Measurements from ENCODE around the gene UBR3.
"Not testable (repeated sequence)": the region's sequence is repeated elsewhere in the genome, so short reads cannot be mapped to it uniquely, and the experiment has no call there.

The UBR3 gene

DNA sequence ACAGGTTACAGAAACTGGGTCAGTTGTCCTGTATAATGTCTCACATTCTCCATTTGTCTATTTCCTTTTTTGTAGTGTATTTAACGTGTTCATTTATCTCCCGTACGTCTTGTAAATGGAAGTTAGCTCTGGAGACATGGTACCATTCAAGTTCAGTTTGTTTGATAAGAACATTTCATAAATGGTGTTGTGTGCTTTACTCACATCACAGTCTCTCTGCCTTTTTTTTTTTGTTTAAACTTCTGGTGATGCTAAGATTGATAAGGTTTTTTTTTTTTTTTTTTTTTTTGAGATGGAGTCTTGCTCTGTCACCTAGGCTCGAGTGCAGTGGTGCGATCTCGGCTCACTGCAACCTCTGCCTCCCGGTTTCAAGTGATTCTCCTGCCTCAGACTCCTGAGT is 41.7 kb downstream of the UBR3 start:
- no peak for DNase-seq

DNA sequence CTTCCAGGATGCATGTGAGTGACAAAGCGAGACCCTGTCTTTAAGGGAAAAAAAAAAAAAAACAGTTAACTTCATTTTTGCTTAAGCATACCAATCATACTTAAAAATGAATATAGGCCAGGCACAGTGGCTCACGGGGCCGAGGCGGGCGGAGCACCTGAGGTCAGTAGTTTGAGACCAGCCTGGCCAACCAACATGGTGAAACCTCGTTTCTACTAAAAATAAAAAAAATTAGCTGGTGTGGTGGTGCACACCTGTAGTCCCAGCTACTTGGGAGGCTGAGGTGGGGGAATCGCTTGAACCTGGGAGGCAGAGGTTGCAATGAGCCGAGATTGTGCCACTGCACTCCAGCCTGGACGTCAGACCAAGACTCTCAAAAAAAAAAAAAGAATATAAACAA is 44.1 kb downstream of the UBR3 start:
- not testable (repeated sequence) for DNase-seq

DNA sequence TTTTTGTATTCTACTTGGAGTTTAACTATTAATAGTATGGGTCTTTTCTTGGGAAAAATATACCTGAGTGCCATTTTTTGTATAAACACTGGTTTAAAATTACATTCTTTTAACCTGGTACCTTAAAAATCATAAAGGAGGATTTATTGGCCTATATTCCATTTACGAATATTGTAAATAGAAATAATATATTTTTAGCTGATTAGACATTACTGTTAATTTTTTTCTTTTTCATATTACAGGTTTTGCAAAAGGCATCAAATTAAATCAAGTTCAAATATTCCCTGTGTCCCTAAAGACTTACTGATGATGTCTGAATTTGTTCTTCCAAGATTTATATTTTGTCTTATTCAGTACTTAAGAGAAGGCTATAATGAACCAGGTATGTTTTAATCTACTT is 44.7 kb downstream of the UBR3 start:
- no peak for DNase-seq

DNA sequence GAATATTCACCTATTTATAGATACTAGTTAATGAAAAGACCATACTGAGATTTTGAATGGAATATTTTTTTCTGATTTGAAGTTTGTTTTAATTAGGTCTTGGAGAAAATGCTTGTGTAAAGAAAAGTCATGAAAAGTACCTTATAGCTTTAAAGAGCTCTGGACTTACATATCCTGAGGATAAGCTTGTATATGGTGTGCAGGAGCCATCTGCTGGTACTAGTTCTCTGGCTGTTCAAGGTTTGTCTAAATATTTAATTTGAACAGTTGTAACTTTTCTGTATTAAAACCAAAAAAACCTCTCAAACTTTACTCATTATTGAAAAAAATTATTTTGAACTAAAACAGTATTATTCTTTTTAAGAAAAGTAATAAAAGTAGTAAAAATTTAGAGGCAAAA is 50.1 kb downstream of the UBR3 start:
- DNase-seq = no peak

DNA sequence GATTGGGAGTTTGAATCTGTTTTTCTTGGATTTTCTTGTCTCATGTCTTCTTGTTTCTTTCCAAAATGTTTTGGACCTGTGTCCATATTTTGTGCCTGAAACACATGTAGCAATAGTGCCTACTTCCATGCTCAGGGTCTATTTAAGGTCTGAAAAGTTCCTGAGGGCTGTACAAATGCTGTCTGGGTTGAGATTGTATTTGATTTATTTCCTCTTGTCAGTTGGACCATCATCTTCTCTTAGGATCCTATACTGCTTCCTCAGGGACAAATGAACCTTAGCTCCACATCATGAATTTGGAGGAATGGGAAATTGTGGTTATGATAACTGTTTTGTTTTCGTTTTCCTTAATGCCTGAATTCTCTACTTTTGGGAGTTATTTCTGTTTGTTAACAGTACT is 59.9 kb downstream of the UBR3 start:
- DNase-seq = no peak

DNA sequence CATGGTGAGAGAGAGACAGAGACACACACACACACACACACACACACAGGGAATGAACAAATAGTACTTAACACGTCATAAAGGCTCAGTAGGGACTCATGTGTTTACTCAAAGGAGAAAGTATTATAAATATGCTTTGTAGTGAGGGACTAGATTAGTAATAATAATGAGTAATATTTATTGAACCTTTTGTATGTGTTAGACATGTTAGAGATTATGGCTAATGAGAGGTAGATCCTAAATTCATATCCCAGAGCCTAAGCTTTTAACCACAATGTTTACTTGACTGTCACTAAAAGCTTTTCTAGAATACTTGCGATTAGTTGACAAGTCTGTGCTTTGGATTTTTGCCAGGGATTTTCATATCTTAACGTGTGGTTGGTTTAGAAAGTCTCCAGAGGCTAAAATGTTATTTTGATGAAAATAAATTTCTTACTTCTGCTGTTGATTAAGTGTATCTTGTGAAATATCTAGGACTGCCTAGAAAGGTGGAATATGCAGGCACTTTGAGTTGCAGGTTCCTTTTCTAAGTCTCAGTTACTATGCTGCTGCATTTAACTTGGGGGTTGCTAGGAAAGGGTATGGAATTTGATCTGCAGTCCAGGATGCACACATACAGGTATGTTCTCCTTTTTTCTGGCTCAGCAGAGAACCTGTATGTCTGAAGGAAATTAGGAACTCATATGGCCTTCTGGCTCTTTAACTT is 64.5 kb downstream of the UBR3 start:
- no peak for DNase-seq

DNA sequence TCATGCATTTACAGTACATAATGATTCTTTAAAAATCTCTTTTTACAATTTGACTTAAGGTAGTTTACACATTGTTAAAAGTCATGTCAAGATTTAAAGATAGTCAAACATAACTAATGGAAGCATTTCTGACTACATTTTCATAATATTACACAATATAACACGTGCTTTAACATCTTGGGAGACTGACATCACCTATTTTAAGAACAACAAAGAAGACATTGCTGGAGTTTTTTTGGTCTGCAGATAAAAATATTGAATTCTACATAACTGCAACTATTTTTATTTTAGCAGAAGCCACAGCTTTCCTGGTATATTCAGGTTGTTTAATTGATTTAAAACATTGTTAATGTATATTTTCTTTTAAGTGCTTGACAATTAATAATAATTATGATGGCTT is 65.7 kb downstream of the UBR3 start:
- DNase-seq = no peak

DNA sequence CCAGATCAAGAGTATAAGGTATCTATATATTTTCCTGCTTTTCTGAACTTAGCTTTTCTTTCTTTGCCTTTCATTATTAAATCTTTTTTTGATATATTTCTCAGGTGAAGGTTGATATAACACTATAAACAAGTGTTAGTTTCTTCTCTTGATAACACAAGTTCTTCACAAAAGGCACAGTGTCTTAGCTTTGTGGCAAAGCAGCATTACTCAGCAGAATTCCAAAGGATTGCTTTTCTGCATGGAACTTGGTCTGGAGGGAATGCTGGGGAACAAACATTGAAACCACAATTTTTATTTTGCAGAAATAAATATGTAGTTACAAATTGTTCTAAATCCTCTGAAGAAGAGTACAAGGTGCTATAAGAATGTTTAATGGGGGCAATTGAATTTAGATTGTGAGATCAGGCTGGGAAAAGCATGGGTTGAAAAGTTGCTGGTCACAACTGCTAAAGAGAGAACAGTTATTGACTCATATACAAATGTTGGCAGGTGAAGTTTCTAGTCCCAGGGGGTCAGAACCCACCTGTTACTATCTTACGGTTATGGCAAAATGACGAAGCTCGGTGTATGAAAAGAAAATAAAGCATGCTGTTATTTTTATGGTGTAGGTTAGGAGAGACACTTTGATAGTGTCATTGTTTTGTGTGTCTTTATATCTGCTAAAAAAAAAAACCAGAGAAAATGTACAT is 68.2 kb downstream of the UBR3 start:
- DNase-seq = no peak

DNA sequence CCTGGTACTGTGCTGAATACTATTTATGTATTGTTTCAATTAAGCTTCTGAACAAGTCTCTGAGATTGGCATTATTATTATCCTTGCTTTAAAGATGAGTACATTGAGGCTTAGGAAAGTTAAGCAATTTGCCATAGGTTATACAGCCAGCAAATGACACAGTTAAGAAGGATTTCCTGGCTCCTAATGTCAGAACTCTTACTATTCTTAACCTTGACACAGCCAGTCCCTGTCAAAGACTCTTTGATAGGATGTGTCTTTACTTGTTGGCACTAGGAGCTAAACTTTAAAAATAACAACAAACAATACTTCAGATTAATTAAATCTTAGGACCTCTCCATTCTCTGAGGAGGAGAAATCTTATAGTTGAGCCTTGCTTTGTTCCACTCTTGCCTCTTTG is 70.6 kb downstream of the UBR3 start:
- DNase-seq = no peak

DNA sequence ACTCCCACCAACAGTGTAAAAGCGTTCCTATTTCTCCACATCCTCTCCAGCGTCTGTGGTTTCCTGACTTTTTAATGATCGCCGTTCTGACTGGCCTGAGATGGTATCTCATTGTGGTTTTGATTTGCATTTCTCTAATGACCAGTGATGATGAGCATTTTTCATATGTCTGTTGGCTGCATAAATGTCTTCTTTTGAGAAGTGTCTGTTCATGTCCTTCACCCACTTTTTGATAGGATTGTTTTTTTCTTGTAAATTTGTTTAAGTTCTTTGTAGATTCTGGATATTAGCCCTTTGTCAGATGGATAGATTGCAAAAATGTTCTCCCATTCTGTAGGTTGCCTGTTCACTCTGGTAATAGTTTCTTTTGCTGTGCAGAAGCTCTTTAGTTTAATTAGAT is 72.8 kb downstream of the UBR3 start:
- not testable (repeated sequence) for DNase-seq

DNA sequence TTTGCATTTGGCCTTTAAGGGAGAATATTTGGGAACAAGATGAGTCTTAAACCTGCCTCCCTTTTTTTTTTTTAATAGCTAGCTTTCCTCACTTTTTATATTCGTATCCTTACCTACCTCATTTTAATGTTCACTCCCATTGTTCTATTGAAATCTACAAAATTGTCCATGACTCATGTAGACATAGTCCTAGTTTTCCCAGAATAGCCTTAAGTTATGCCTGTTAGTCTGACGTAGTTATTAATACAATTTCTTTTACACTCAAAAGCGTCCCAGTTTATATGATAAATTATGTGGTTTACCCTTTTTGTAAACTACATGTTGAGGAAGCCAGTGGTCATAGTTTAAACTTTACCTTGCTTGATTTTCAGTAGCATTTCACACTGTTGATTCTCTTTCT is 73.4 kb downstream of the UBR3 start:
- DNase-seq = no peak

DNA sequence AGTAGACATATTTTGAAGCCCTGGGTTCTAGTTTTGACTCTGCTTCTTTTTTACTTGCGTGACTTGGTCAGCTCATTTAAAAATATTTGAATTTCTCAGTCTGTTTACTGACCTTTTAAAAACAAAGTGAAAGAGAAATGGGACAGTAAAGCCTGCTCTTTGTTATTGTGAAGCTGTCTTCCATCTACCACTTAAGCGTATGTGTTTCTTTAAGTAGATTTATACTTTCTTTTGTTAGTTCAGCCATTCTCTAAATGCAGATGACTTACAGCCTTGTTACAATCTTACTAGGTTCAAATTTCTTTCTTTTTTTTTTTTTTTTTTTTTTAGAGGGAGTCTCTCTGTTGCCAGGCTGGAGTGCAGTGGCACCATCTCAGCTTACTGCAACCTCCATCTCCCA is 79.5 kb downstream of the UBR3 start:
- DNase-seq = no peak

DNA sequence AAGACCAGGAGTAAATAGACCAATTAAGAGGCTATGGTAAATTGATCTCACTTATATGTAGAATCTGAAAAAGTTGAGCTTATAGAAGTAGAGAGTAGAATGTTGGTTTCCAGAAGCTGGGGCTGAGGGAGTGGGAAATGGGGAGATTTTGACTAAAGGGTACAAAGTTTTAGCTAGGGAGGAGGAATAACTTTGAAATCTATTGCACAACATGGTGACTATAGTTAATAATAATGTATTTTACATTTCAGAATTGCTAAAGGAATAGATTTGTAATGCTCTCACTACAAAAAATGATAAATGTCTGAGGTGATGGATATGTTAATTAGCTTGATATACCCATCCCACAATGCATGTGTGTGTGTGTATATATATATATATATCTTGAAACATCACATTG is 82.1 kb downstream of the UBR3 start:
- DNase-seq = no peak

DNA sequence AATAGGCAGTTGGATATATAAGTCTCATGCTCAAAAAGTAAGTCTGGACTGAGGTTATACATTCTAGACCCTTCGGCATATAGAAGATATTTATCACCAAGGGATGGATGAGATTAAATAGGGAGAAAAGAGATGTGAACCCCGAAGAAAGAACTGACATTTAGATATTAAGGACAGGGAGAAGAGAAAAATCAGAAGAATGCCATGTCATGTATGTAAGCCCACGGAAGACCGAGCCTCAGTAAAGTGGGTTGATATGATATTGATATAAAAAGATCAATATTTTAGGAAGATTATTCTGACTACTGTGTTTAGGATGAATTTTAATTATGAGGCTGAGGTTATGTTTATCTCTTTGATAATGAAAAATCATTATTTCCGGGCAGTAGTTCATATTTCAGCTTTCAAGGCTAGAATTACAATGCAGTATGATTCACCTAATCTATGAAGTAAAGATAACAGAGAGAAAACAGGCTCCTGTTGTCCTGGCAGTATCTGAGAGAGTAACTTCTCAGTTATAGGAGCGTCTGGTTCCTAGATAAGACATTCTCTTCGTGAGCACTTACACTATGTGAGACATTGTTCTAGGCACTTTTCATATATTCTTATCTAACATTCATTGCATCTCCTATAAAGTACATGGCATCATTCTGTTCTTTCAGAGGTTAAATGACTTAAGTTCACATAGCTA is 83.0 kb downstream of the UBR3 start:
- no peak for DNase-seq

DNA sequence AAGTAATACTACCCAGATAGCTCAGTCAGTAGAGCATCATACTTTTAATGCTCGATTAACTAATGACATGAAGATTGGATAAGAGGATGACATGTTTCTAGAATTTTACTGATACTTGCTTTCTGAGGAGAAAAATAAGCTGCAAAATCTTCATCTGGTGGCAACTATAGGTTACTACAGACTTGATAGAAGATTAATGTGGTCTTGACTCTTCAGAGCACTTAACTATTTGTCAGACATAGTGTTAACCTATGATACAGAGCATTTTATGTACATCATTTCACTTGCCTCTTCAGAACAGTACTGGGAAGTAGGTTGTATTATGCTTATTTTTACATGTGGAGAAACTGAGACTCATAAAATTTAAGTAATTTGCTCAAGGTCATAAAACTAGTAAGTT is 83.9 kb downstream of the UBR3 start:
- no peak for DNase-seq

DNA sequence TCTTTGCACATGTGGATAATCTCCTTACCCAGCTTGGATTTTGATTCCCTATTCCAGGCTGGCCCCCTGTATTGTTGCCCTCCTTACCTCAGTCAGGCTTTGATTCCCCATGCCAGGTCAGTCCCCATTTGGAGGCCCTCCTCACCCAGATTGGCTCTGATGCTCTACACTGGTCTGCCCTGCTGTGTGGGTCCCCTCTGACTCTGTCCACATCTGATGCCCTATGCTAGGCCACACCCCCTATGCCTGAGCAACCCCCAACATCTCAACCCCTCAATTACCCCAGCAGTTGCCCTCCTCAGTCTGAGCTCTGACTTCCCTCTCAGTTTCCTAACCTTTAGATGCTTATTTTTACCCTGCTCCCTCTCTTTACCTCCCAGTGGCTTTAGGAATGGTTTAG is 89.4 kb downstream of the UBR3 start:
- DNase-seq = no peak

DNA sequence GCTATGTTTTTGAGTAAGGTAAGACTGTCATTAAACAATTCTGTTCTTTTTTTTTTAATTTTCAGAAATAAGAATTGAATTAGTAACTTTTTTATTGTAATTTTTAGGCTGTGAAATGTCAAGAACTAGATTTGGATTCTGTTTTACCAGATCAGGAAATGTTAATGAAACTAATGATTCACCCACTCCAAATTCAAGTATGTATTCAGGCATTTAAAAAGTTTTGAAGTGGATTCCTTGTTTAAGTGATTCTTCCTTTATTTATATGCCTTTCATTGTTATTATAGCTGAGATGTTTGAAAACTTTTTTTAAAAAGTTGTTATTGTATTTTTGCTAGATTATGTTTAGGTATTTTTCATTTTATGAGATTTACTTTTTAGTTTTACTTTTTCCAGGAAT is 96.7 kb downstream of the UBR3 start:
- no peak for DNase-seq

DNA sequence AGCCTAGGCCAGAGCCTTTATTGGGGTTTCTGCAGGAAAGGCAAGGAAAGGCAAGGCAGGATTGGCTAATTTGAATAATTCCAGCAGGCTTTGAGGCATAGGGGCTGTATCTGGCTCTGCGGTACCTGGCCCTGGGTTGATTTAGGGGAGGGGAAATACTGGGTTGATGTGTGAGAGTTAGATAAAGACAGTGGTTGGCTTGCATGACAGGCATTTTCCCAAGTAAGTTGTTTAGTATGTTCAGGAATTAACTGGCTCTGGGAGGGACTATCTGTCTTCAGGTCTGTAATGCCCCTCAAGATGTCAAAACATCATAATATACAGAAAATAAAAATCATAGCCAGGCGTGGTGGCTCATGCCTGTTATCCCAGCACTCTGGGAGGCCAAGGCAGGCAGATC is 98.7 kb downstream of the UBR3 start:
- DNase-seq = no peak

DNA sequence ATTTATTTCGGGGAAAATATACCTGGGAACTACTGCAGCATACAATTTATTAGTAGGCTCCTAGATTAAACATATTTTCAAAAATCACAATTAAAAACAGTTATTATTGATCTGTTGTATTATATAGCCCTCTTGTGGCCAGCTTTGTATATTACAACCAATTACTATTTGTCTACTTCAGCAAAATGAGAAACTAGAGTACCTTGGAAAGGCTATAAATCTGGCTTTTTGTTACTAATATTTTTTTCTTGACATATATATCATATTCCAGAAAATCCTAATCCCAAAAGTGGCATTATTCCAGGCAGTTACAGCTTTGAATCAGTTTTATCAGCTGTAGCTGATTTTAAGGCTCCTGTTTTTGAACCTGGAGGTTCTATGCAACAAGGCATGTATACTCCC is 101.2 kb downstream of the UBR3 start:
- DNase-seq = no peak

DNA sequence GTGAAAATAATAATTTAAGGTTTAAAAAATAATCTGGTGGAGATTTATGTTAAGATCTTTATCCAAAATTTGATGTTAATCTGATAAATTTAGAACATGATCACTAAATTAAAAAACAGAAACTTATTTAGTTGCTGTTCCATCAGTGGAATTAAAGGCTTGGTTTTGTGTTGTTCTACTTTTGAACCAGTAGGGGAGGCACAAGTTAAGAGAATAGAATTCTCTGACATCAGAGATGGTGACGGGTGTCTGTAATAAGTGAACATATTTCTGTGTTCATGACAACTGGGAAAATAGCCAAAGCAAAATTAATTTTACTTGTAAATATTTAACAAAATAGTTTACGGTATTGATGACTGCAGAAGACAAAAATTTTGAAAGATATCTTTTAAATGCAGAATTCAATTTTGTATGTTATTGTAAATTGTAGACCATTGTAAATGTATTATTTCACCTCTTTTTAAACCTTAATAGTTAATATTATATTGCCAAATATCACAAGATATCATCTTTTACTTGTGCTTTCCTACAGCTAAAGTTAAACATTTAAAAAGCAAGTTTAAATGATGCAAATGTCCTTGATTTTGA is 106.0 kb downstream of the UBR3 start:
- DNase-seq = no peak

DNA sequence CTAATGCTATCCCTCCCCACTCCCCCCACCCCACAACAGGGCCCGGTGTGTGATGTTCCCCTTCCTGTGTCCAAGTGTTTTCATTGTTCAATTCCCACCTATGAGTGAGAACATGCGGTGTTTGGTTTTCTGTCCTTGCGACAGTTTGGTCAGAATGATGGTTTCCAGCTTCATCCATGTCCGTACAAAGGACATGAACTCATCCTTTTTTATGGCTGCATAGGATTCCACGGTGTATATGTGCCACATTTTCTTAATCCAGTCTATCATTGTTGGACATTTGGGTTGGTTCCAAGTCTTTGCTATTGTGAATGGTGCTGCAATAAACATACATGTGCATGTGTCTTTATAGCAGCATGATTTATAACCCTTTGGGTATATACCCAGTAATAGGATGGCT is 109.4 kb downstream of the UBR3 start:
- not testable (repeated sequence) for DNase-seq

DNA sequence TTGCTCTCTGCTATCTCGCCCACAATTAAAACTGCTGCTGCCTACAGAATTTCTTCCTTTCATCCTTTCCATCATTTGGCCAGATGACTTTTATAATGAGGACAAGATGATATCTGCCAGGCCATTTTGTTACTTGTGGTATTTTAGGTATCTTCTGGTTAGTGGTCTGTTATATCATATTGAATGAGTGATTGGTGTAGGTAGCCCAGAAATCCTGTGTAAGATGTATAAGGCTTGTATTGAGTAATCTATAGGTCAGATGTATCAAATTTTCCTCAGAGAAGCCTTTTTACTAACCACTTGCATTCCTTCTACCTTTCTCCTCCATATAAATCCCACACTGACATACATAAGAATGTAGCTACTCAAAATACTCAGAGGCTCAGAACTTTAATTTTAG is 118.3 kb downstream of the UBR3 start:
- no peak for DNase-seq

DNA sequence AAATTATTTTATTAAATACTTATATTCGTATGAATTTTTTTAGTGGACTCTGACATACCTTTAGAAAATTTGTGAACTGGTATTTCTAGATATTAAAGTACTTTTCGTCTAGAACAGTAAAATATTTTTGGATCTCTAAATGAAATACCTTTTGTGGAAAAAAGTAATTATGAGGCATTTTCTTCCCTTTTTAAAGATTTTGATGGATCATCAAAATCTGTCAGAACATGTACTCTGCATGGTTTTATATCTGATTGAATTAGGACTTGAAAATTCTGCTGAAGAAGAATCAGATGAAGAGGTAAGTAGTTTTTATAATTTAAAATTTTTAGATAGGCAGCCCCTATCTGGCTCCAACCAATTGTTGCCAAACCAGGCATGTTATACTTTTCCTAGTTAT is 118.8 kb downstream of the UBR3 start:
- DNase-seq = no peak

DNA sequence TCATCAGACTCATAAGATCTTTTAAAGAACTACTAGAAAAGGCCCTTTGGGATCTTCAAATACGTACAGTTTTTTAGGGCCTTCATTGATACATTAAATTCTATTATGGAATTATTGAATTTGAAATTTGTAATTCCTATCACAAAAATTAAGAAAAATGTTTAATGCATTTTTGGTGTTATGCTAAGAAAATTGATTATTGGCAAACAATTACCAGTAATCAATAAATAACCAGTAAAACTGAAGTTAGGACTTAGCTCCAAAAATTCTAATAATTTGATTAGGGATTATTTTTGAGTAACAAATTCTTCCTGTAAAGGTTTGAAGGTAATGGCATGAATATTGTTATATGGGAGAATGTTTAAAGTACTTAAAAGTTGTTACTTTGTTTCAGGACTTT is 119.3 kb downstream of the UBR3 start:
- no peak for DNase-seq

Measured in stimulated activated CD4-positive, alpha-beta T cell treated with anti-CD3 and anti-CD28 coated beads, Interleukin-4, amount 100 ng/mL, for 4 hours (primary cell).